GM21576 (cell line): Measurements from ENCODE around the gene GJC2.

Experiments
- ATAC-seq: cut with Tn5 transposase; IDR thresholded peaks from one replicate; pipeline ENCODE4 v1.9.1; 2021; ENCODE audit warnings: mild to moderate bottlenecking, moderate library complexity; ENCODE audit not compliant: unreplicated experiment

Gene GJC2

GRCh38 chr1:228112617-228113016, 37.1 kb upstream of the GJC2 start:
- no peak for ATAC-seq

GRCh38 chr1:228114827-228115226, 34.9 kb upstream of the GJC2 start:
- ATAC-seq: no peak

DNA sequence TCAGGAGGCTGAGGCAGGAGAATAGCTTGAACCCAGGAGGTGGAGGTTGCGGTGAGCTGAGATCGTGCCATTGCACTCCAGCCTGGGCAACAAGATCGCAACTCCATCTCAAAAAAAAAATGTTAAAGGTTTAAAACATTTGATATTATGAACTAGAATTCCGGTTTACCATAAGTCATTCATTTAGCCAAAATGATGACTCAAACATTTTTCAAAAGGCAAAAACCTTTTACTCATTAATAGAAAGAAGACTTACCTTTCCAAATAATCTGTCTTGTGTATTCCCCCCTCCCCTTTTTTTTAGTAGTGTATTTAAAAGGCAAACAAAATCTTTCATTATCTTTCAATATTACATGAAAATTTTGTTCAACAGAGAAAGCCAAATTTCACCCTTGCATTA, 32.4 kb upstream of the GJC2 start:
- no peak for ATAC-seq

DNA sequence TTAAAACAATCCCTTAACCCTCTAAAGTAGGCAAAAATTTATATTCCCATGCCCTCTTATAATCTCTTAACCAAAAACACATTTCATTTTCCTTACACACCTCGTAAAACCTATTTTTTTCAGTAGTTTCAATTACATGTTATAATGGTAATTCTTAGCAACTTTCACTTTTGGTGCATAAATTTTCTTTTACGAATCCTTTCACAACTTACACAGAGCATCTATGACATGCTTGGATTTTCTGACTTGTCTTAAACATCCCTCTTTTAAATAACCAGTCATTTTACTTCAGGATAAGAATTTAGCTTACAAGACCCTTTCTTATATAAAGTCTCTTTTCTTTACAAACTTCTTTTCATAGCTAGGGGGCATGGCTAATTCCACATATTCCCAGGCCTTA, 31.7 kb upstream of the GJC2 start:
- ATAC-seq: no peak

DNA sequence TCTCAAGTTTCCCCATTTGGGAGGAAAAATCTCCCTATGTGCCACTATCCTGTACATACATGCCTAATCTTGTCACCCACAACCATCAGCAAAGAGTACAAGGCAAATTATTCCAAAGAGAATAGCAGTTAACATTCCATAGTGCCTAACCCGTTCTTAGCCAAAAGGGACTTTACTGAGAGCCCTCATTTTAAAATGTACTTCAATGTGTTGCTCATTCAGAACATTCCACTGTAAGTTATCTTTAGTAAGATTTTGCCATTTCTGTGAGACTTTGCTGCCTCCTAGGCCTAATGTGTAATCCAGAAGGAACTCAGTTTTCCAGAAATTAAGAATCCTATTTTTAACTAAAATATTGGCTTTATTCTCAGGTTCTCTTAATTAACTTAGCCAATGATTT, 29.4 kb upstream of the GJC2 start:
- no peak for ATAC-seq

DNA sequence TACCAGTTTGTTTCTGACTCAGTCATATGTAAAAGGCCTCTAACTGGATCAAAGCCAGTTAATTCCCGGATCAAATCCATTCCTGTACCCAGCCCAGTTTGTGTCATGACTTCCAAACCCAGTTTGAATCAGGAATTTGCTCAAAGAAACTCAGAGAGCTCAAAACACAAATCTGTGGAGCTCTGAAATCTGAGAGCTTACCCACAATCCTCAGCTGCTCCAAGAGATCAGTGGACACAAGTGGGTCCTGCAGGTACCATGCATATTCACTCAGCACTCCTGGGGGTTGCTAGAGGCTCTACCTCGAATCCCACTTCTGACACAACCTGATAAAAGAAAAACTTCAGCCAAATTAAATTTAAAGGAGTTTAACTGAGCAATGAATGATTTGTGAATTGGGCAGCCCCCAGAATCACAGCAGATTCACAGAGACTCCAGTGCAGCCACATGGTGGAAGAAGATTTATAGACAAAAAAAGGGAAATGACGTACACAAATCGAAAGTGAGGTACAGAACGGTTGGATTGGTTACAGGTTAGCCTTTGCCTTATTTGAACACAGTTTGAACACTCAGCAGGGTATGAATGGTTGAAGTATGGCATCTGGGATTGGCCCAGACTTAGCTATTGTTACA, 28.8 kb upstream of the GJC2 start:
- no peak for ATAC-seq

DNA sequence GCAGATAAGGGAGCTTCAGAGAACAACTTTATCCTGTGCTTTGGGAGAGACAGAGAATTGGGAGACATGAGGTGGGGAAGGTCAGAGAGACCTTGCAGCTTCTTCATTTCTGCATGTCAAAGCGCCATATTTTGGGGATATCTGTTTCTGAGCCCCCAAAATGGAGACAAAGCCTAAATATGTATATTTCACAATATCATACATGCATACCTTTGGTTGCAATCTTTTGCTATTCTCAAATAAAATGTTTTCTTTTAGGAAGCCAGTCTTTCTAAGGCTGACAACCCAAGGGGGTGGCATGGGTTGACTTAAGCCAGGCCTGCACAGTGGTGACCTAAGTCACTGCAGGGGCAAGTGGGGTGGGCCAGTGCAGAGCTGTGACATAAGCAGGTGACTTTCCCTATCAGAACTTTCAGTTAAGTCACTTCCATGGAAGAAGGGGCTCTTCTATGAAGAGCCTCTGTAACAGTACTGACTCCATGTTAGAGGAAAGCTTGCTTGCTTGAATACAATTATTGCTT, 26.7 kb upstream of the GJC2 start:
- ATAC-seq: no peak

DNA sequence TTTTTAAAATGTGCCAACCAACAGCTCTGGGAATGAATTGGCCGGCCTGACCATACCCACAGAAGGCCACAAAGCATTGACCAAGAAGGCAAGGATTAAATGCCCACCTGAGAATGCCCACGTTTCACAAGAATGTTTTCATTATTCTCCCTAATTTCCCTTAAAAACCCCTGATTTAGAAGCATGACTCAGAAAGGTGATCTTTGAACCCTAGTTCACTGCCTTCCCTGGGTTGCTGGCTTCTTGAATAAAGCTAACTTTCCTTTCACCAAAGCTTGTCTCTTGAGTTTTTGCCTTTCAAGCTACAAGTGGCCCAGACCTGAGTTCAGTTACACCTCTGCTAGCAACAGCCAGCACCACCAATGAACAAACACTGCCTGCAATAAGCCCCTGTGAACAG, 26.2 kb upstream of the GJC2 start:
- no peak for ATAC-seq

GRCh38 chr1:228125185-228125584, 24.5 kb upstream of the GJC2 start:
- ATAC-seq: no peak

GRCh38 chr1:228131766-228132165, 18.0 kb upstream of the GJC2 start:
- ATAC-seq: no peak

GRCh38 chr1:228134591-228134990, 15.1 kb upstream of the GJC2 start:
- ATAC-seq: no peak

GRCh38 chr1:228136901-228137300, 12.8 kb upstream of the GJC2 start:
- no peak for ATAC-seq

DNA sequence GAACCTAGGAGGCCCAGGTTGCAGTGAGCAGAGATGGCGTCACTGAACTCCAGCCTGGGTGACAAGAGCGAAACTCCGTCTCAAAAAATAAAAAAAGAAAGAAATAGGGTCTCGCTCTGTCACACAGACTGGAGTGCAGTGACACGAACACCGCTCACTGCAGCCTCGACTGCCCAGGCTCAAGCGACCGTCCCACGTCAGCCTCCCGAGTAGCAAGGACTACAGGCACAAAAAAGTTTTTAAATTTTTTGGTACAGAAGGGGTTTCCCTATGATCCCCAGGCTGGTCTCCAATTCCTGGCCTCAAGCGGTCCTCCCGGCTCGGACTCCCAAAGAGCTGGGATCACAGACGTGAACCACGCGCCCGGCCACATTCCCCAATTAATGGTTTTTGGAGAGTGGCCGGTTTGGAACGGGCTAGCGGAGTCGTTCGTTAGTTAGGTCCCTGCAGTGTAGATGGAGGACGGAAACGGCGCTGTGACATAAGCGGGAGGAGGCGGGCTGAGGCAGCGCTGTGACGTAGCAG, 10.3 kb upstream of the GJC2 start:
- ATAC-seq: no peak

- ATAC-seq: peak; percentile 90
Observed at GRCh38 chr1:228139931-228140723, 9.6 kb upstream of the GJC2 start, which contains the start of gene GUK1. TSS of gene GUK1 (plus strand) at chr1:228140279. CDS start at chr1:228140303, 24 bp downstream.

DNA sequence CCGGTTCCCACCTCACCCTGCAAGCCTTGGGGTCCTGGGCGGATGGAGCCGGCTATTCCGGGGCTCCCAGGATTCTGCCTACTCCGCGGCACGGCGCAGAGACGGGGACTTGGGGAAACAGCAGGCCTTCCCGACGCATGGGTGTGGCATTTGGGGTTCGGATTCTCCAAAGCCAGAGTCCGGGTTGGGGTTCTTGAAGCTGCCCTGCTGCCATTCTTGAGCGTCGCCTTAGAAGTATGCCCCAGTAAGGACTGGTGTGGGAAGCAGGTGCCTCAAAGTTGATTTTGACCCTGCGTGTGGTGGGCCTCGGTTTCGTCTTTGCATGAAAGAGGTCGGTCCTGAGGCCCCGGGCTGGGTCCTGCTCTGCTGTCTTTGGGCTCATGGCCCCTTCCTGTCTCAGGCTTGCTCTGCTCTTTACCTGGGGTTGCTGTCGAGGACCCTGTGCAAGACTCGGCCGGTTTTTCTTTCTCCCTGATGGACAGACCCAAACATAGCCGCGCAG, 9.0 kb upstream of the GJC2 start:
- no peak for ATAC-seq

DNA sequence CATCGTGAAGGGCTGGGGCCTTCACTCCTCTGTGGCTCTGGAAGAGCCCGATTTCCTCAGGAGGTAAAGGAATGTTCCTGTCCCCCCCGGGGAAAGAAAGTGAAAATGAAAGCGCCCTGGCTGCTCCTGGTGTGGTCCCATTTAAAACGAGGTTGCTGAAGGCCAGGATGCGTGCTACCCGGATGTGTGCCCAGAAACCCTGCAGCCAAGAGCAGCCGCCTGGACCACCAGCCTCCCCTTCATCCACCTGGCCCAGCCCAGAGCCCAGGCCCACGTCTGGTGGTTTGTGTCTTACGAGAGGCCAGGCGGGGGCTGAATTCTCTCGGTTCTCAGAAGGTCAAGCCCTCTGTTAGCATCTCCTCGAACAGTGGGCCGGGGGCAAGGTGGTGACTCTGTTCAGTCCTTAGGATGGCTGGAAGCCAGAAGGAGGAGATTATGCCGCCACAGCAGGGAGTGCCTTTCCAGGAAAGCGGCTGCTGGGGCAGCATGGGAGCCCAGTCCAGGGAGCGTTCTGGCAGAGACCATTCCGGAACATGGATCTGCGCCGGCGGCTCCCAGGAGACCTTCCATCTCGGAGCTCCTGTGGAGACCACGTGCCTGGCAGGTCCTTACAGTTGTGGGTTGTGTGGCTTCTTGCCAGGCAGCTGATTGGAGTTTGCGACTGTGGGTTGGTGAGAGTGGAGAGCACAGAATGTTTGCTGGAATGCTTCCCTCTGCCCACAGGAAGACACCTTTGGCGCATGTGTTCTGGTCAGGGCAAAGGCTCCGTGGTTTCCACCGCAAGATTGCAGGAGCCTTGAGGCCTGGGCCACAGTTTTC, 8.3 kb upstream of the GJC2 start:
- ATAC-seq: no peak

DNA sequence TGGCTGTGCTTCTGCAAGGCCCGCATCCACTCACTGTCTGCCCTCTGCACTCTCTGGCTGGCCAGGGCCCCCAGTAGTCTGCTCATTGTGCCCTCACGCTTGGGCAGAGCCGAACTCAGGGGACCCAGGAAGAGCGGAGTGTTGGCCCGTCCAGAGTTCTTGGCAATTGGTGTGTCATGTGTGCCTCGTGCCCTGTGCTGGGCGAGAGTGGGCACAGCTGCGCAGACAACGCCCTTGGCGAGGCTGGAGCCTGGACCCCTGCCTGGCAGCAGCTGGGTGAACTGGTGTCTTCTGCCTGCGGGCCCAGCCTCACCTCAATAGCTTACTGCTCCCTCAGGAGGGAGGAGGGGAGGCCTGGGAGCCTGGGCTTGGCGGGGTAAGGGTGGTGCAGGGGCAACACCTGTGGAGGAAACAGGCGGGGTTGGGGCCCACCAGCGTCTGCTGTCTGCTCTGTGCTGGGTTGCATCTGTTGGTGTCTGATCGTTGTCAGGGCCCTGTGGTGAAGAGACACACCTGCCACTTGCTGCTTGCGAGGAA, 7.5 kb upstream of the GJC2 start:
- no peak for ATAC-seq

DNA sequence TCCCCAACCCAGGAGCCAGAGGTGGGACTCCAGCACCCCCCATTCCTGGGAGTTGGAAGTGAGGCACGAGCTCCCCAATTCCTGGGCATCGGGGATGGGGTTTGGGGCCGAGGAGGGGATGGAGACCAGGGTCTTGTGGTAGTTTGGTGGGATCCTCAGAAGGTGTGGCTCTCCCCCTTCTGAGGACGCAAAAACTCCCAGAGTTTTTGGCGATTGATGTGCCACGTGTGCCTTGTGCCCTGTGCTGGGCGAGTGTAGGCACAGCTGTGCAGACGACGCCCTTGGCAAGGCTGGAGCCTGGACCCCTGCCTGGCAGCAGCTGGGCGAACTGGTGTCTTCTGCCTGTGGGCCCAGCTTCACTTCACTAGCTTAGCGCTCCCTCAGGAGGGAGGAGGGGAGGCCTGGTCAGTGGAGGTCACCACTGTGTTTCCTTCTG, 7.0 kb upstream of the GJC2 start:
- no peak for ATAC-seq

GRCh38 chr1:228143480-228144192, 6.1 kb upstream of the GJC2 start:
- no peak for ATAC-seq
